Astrocyte of the spinal cord (primary cell): ENCODE results near the gene CCDC126.
"Not testable (repeated sequence)": the region's sequence is repeated elsewhere in the genome, so short reads cannot be mapped to it uniquely, and the experiment has no call there.

Experiments
- DNase-seq: peaks from one replicate; pipeline ENCODE4 v3.0.0; 2011; ENCODE audit warnings: low read depth, low spot score
- H3K4me3 ChIP-seq: 2 replicates; pipeline ENCODE4 v1.5.1; 2011; ENCODE audit warnings: low read depth, mild to moderate bottlenecking, low read length, moderate library complexity
- CTCF ChIP-seq: IDR thresholded peaks from 2 replicates; pipeline ENCODE4 v1.5.1; 2012; ENCODE audit warnings: low read depth, mild to moderate bottlenecking, low read length, inconsistent platforms
- in situ Hi-C: cut with HindIII; loops from 2 replicates; pipeline ENCODE4 v1.10.0; 2017; ENCODE audit warnings: low sequenced_read_pairs

The CCDC126 gene

GRCh38 chr7:23597094-23598091, at the start of gene CCDC126:
Gene CCDC126, plus strand, starts transcription at chr7:23597382. Its CDS starts 13,934 bp downstream, at chr7:23611316.
- no peak for TF ChIP-seq CTCF
- peak within 1 kb of the TSS; percentile 77 for H3K4me3 ChIP-seq
- in situ Hi-C loops, result no loop called here
- peak; percentile 92 for DNase-seq

- H3K4me3 ChIP-seq, result no peak overlapping the region
- no peak for DNase-seq
- TF ChIP-seq CTCF, result no peak
- in situ Hi-C loops, result no loop called here
Measured at GRCh38 chr7:23547662-23548061, 49.5 kb upstream of the CCDC126 start.

GRCh38 chr7:23558303-23558702, 38.9 kb upstream of the CCDC126 start:
- TF ChIP-seq CTCF, result no peak
- no peak for DNase-seq
- no peak overlapping the region for H3K4me3 ChIP-seq
- in situ Hi-C loops, result no loop called here

- in situ Hi-C loops, result no loop called here
- TF ChIP-seq CTCF, result peak; percentile 86
- DNase-seq, result peak; percentile 80
- H3K4me3 ChIP-seq, result no peak overlapping the region
Measured at GRCh38 chr7:23570592-23571200, 26.5 kb upstream of the CCDC126 start.

- in situ Hi-C loops, DNase-seq, H3K4me3 ChIP-seq: not testable (repeated sequence)
Measured at GRCh38 chr7:23581975-23582374, 15.2 kb upstream of the CCDC126 start.

- DNase-seq, in situ Hi-C loops, H3K4me3 ChIP-seq: not testable (repeated sequence)
Measured at GRCh38 chr7:23585304-23585703, 11.9 kb upstream of the CCDC126 start.

GRCh38 chr7:23586159-23586558, 11.0 kb upstream of the CCDC126 start:
- H3K4me3 ChIP-seq, result no peak overlapping the region
- TF ChIP-seq CTCF, result no peak
- in situ Hi-C loops, result no loop called here
- no peak for DNase-seq
